Activated CD4-positive, alpha-beta T cell treated with anti-CD3 and anti-CD28 coated beads, Interleukin-2, amount 50 U/mL, for 16 hours (primary cell): Measurements from ENCODE around the gene LSM7.

Source experiments
- DNase-seq: peaks from one replicate; pipeline ENCODE4 v3.0.0-alpha.2; 2020

Gene LSM7

DNA sequence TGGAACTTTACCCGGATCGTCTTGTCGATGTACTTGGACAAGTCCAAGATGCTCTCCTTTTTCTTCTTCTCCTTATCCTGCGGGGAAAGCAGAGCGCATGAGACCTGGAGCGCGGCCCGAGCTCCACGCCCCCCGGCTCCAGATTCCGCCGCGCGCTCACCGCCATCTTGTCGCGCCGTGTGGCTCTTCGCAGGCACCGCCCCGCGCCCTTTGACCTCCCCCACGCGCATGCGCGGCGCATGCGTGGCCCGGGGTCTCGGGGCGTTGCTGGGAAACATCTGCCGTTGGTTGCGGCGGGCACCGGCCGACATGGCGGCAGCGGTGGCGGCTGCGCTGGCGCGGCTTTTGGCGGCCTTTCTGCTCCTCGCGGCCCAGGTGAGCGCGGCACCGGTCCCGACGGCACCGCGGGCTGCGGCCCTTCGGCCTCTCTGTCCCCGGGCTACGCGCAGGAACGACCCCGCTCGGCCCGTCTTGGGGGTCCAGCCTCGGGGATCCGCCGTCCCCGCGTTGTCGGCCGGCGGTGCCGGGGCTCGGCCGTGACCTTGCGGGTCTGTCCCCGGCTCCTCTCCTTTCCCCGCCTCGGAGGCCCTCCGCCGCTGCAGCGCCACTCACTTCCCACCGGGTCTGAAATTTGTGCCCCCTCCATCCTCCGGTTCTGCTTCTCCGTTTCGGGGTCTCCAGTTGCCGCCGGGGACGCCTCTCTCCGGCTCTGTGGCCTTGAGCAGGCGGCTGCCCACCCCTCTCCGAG lies at the start of gene LSM7, which contains the start of gene SPPL2B:
LSM7 (minus strand) TSS at position 186 of the 748 bp plus-strand sequence; CDS start at position 166, 20 bp downstream.
SPPL2B (plus strand) TSS at position 284 of the 748 bp plus-strand sequence; CDS start at position 310, 26 bp downstream.
- peak; percentile 94 for DNase-seq

DNA sequence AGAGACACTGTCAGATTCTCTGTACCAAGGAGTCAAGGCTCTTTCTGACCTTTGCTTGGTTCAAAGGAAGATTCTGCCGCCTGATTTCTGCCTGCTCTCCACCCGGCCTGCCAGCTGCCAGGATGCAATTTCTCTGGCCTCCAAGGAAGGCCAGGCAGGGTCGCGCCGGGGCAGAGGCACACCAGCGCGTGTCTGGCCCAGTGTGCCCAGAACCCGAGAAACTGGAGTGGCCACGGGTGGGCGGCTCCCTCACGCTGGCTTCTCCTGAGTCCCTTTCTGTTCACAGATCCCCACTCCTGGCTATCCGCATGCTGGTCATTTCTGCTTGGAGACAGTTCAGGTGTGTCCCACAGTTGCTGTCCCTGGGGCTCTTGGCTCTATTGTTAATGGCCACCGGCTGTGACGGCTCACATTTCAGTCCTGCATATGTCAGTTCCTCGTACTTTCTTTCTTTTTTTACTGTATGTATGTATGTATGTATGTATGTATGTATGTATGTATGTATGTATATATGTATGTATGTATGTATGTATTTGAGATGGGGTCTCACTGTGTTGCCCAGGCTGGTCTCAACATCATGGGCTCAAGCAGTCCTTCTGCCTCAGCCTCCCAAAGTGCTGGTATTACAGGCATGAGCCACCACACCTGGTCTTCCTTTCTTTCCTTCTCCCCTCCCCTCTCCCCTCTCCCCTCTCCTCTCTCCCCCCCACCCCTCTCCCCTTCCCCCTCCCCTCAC lies 48.6 kb upstream of the LSM7 start:
- DNase-seq = no peak

- DNase-seq = no peak
These were observed 47.2 kb upstream of the LSM7 start for GRCh38 chr19:2375353-2376121.

DNA sequence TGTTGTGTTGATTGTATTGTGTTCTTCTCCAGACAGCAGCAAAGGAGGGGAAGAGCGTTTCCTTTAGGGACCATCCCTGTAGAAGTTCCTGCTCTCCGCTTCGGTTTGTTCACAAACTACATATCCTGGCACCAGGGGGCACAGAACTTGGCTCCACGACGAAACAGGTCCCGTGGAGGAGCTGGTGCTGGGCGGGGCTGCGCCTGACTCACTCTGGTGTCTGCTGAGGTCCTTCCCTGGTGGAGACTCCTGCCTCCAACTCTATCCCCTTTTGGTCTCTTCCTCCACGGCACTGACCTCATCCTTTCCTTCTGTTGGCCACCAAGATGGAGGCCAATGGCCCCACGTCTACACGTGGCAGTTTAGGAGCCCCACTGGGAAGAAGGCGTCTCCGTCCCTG lies 46.4 kb upstream of the LSM7 start:
- no peak for DNase-seq

DNA sequence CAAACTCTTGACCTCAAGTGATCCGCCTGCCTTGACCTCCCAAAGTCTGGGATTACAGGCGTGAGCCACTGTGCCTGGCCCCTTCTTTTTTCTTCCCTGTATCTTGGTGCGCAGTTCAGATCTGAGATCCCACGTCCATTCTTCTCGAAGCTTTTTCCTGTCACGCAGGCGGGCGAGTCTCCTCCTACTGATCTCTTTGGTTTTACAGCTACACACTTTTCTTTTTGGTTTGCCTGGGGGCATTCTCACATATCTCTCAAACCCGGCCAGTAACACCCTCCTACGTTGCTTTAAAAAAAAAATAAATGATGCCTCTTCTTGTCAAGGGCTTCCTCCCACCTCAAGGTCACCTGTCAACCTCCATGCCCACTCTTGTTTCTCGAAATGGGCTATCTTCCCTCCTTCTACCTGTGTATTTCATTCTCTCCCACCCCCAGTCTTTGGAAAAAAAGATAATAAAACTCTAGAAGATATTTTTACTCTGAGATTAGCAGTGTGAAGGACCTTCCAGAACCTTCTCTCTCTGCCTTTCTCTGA lies 43.8 kb upstream of the LSM7 start:
- DNase-seq = no peak

DNA sequence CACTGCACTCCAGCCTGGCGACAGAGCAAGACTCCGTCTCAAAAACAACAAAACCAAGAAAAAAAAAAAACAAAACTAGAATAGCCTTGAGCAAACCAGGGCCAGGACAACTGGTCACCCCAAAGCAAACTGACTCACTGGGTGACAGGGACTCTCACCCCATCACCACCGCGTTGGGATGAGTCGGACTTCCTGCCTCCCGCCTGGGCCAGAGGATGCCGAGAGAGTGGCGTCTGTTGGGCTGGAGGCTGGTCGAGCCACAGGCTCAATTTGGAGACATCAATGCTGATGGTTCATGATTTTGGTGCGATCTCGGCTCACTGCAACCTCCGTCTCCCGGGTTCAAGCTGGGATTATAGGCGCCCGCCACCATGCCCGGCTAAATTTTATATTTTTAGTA lies 43.3 kb upstream of the LSM7 start:
- no peak for DNase-seq

DNA sequence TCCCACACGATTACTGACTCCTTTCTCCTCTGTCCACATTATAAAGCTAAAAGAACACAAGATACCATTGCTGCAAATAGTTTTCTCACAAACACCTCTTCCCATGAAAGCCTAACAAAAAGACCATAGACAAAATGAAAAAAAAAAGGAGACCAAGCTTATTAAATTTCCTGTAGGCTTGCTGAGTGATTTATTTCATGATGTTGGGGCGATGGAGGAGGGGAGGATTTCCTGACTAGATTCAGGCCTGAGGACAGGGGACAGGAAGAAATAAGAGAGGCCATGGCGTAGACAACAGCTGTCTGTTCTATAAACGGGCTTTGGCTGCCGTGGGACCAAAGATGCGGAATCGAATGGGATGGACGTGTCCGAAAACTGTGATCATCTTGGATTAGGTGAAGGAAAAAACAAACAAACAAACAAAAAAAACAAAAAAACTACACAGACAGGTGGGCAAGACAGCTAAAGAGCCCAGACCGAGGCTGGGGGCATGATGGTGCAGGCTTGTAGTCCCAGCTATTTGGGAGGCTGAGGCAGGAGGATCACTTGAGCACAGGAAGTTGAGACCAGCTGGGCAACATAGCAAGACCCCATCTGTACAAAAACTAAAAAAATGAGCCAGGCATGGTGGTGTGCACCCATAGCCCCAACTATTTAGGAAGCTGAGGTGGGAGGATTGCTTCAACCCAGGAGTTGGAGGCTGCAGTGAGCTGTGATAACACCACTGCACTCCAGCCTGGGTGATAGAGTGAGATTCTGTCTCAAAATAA lies 37.0 kb upstream of the LSM7 start:
- DNase-seq = no peak

DNA sequence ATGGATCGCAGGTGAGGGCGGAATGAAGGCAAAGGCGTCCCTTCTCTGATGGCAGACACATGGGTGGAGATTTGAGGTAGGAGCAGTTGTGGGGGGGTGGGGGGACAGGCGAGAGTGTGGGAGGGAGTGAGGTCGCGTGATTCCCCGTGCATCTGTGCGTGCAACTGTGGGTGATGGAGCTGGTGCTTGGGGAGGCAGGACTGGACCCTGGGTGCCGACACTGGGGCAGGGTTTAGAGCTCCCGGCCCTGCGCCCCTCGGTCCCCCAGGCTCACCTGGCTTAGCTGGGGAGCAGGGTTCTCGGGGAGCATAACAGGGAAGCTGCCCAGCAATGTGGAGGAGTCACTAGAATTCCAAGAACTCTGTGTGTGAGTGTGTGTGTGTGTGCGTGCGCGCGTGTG lies 35.0 kb upstream of the LSM7 start:
- DNase-seq = no peak

GRCh38 chr19:2362970-2363300 lies 34.5 kb upstream of the LSM7 start:
- DNase-seq = no peak

DNA sequence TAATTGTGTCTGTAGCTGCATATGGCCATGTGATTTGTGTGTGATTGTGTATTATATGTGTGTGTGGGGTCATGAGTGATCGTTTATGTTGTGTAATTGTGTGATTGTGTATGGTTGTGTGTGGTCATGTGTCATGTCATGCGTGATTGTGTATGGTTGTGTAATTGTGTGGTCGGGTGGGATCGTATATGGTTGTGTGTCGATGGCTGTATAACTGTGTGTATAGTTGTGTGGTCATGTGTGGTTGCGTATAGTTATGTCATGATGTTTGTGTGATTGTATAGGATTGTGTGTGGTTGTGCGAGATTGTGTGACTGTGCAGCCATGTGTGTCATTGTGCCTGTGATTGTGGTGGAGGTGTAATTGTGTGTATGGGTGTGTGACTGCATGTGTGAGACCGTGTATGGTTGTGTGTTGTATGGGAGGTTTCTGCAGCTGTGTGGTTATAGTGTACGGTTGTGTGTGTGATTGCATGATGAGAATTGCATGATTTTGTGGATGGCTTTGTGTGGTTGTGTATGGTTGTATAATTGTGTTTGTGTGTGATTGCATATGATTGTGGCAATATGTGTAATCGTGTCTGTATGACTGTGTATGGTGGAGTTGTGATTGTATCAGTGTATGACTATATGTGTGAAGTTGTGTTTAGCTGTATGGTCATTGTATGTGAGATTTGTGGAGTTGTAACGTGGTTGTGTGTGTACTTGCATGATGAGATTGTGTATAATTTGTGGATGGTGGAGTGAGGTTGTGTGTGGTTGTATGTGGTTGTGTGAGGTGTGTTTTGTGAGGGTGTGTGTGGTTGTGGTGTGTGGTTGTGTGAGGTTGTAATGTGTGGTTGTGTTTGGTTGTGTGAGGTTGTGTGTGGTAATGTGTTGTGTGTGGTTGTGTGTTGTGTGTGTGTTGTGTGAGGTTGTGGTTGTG lies 33.9 kb upstream of the LSM7 start:
- DNase-seq = no peak

DNA sequence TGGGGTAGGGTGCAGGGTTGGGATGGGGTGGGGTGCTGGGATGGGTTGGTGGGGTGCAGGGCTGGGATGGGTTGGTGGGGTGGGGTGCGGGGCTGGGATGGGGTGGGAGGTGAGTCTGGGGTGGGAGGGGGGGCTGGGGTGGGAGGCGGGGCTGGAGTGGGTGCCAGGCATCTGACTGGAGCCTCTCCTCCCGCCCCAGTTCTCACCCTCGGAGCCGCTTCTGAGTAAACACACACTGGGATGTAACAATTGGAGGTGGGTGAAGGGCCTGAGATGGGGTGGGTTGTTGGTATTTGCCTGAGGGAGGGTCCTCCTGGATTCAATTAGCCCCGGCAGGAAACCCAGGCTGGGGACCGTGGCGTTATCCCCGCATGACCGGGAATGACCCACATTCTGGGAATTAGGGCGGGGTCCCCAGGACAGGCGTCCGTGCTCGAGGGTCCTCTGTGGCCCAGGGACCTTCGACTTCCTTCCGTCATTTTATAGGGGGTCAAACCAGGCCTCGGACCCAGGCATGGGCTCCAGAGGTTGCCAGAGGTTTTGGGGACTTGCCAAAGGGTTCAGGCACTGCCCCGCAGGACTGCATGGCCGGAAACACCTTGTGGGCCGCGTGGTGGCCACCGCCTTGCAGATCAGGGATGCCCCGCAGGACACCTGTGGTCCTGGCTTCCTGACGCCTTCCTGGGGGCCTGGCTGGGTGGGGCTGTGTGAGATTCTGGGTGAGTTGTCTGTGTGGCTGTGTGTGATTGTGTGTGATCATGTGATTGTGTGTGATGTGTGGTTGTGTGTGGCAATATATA lies 33.1 kb upstream of the LSM7 start:
- no peak for DNase-seq

- DNase-seq = no peak
These were observed 32.4 kb upstream of the LSM7 start for GRCh38 chr19:2360833-2361232.

DNA sequence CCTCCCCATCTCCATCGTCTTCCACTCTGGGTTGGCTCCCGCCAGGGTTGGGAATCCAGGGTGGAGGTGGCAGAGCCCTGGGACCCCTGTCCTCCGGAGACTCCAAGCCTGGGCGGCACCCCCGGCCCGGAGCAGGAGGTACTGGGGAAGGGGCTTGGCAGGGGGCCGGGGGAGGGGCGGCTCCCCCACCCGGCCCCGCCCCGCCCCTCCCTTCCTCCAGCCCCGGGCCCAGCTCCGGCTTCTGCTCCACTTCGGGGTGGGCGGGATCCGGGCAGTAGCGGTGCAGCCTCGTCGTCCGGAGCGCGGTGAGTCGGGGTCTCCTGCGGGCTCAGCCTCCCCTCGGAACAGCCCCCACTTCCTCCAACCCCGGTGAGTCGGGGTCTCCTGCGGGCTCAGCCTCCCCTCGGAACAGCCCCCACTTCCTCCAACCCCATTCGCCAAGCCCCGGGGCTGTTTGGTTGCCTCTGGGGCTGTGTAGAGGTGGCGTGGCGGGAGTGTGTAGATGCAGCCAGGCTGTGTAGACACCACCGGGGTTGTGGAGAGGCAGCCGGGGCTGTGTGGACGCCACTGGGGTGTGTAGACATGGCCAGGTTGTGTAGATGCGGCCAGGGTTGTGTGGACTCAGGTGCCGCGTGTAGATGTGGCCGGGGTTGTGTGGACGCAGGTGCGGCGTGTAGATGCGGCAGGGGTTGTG lies 31.8 kb upstream of the LSM7 start, which contains the start of gene TMPRSS9:
TMPRSS9 (plus strand) TSS at position 274 of the 694 bp plus-strand sequence. CDS start 29,521 bp downstream, outside the sequence.
- no peak for DNase-seq

GRCh38 chr19:2358548-2359173 lies 30.3 kb upstream of the LSM7 start:
- no peak for DNase-seq

- no peak for DNase-seq
These were observed 29.2 kb upstream of the LSM7 start for GRCh38 chr19:2357279-2358206.

GRCh38 chr19:2356036-2356646 lies 27.8 kb upstream of the LSM7 start:
- no peak for DNase-seq

- no peak for DNase-seq
These were observed 27.0 kb upstream of the LSM7 start for GRCh38 chr19:2355168-2356035.
